GM20431 (cell line): ENCODE data around the gene FANCE.
"Not testable (repeated sequence)": the region's sequence is repeated elsewhere in the genome, so short reads cannot be mapped to it uniquely, and the experiment has no call there.

Experiments
- in situ Hi-C: fragments of 300-500 bp; cut with MseI, MboI; formaldehyde crosslinking; loops from one replicate; pipeline ENCODE4 v1.15.0; 2020; ENCODE audit warnings: low sequenced_read_pairs; ENCODE audit not compliant: unreplicated experiment

Gene FANCE

GRCh38 chr6:35429463-35429862 is 22.7 kb upstream of the FANCE start:
- in situ Hi-C loops = no loop called here

GRCh38 chr6:35432291-35432690 is 19.8 kb upstream of the FANCE start:
- in situ Hi-C loops = no loop called here

GRCh38 chr6:35432702-35433101 is 19.4 kb upstream of the FANCE start:
- in situ Hi-C loops = not testable (repeated sequence)

GRCh38 chr6:35435074-35435837 is 16.9 kb upstream of the FANCE start:
- in situ Hi-C loops = no loop called here

- in situ Hi-C loops = no loop called here
These were observed 15.9 kb upstream of the FANCE start for GRCh38 chr6:35436071-35436857.

GRCh38 chr6:35438378-35439065 is 13.6 kb upstream of the FANCE start:
- in situ Hi-C loops = not testable (repeated sequence)

GRCh38 chr6:35439308-35439707 is 12.8 kb upstream of the FANCE start:
- in situ Hi-C loops = no loop called here

GRCh38 chr6:35441205-35441604 is 10.9 kb upstream of the FANCE start:
- in situ Hi-C loops = no loop called here

- in situ Hi-C loops = no loop called here
These were observed 10.5 kb upstream of the FANCE start for GRCh38 chr6:35441642-35442041.

GRCh38 chr6:35442693-35443092 is 9.4 kb upstream of the FANCE start:
- in situ Hi-C loops = no loop called here

GRCh38 chr6:35443341-35444030 is 8.7 kb upstream of the FANCE start:
- in situ Hi-C loops = no loop called here

- in situ Hi-C loops = no loop called here
These were observed 6.4 kb upstream of the FANCE start for GRCh38 chr6:35445691-35446090.

- in situ Hi-C loops = no loop called here
These were observed 3.9 kb upstream of the FANCE start for GRCh38 chr6:35448191-35448590.

- in situ Hi-C loops = no loop called here
These were observed 2.8 kb upstream of the FANCE start for GRCh38 chr6:35449287-35449881.

- in situ Hi-C loops = loop anchor here (10.0 kb wide), 1 partner anchor 107 kb away; the partner anchor contains the start of gene PPARD
These were observed 570 bp upstream of the FANCE start for GRCh38 chr6:35451354-35452182.

- in situ Hi-C loops = loop anchor here (10.0 kb wide), 1 partner anchor 108 kb away; the partner anchor contains the start of gene PPARD
These were observed 1.1 kb downstream of the FANCE start for GRCh38 chr6:35453236-35453635.

GRCh38 chr6:35454391-35455110 is 2.4 kb downstream of the FANCE start:
- in situ Hi-C loops = loop anchor here (10.0 kb wide), 1 partner anchor 110 kb away; the partner anchor contains the start of gene PPARD

GRCh38 chr6:35457907-35458306 is 5.8 kb downstream of the FANCE start:
- in situ Hi-C loops = loop anchor here (10.0 kb wide), 1 partner anchor 113 kb away; the partner anchor contains the start of gene PPARD
